Heart right ventricle (tissue), 16 donors: ENCODE results near the gene CST11. TPM values are rescaled to one million over a fixed set of nuclear protein-coding genes. Genes with fewer than 3 reads are reported as not detected.

Experiments used
- ATAC-seq, 8 donors: fragments of 200-7000 bp; cut with Tn5 transposase; one replicate each; pipeline ENCODE4 v1.9.1; 2020; ENCODE audit warnings: mild to moderate bottlenecking in 8 of 8, moderate library complexity in 8 of 8, moderate number of reproducible peaks in 1 of 8
- DNase-seq, 2 donors: peaks; one replicate each; pipeline ENCODE4 v3.0.0-alpha.2; 2020
- H3K27ac ChIP-seq, 10 donors: fragments of 200-600 bp; sonication (generic) in 2 of 10; one replicate each; pipeline versions ENCODE4 v1.5.0 to v1.8.0; 2020 to 2022; ENCODE audit warnings: mild to moderate bottlenecking in 3 of 10
- H3K27me3 ChIP-seq, 7 donors: fragments of 200-600 bp; one replicate each; pipeline ENCODE4 v1.8.0; 2021 to 2022; ENCODE audit warnings: mild to moderate bottlenecking in 2 of 7
- H3K36me3 ChIP-seq, 9 donors: fragments of 200-600 bp; sonication (generic) in 1 of 9; one replicate each; pipeline versions ENCODE4 v1.5.0 to v1.8.0; 2020 to 2022; ENCODE audit warnings: mild to moderate bottlenecking in 2 of 9
- H3K4me1 ChIP-seq, 9 donors: fragments of 200-600 bp; sonication (generic) in 1 of 9; one replicate each; pipeline versions ENCODE4 v1.5.0 to v1.8.0; 2020 to 2022; ENCODE audit warnings: mild to moderate bottlenecking in 4 of 9
- H3K4me3 ChIP-seq, 10 donors: fragments of 200-600 bp; sonication (generic) in 2 of 10; one replicate each; pipeline versions ENCODE4 v1.5.0 to v1.8.0; 2020 to 2022; ENCODE audit warnings: mild to moderate bottlenecking in 7 of 10, moderate library complexity in 2 of 10
- H3K9me3 ChIP-seq, 11 donors: fragments of 200-600 bp in 10 of 11; sonication (generic) in 2 of 11; one replicate each; pipeline versions ENCODE4 v1.5.0 to v1.8.0; 2013 to 2022; ENCODE audit warnings: mild to moderate bottlenecking in 2 of 11, control low read depth in 1 of 11, moderate library complexity in 1 of 11
- CTCF ChIP-seq, 9 donors: fragments of 200-600 bp; sonication (generic) in 2 of 9; IDR thresholded peaks; one replicate each; pipeline versions ENCODE4 v1.5.0 to v1.8.0; 2021 to 2022; ENCODE audit warnings: antibody characterized with exemption in 9 of 9, mild to moderate bottlenecking in 5 of 9, moderate library complexity in 1 of 9
- WGBS, 2 donors: extraction: QIAGEN DNeasy Blood & Tissue Kit; methylation state at CpG; one replicate each; pipeline ENCODE4 v1.1.7; 2013; ENCODE audit warnings: inconsistent platforms in 1 of 2; 5-methylcytosine and 5-hydroxymethylcytosine counted together
- intact Hi-C, 10 donors: fragments of 100-400 bp; cut with DNase I; formaldehyde crosslinking; loops; one replicate each; pipeline versions ENCODE4 v1.11.1 to v1.14.2; 2022
- polyA plus RNA-seq, 2 donors: library from polyadenylated mRNA; stranded (reverse); fragments of 200-250 nt; gene quantifications; one replicate each; pipeline ENCODE4 v1.2.3, GENCODE V29; 2013
- total RNA-seq, 10 donors: library from RNA; stranded (reverse); fragmentation: NEBNext Ultra II Directional in 3 of 10; extraction: Animal tissue kit (Norgen Biotek cat#: 25700) in 3 of 10; gene quantifications; one replicate each; pipeline versions ENCODE4 v1.2.1 to v1.2.4, GENCODE V29; 2021 to 2023
- donor health status: Arrhythmogenic right ventricular cardiomyopathy.
- donor health status: ischemic (EF 13 %, LVEDD 7.1; RV severe dilation, severe dysfunction).
- donor health status: healthy with polysubstance abuse.
- donor health status: DM: no; HTN: yes; CAD: no.
- donor health status: DM: no; HTN: no; CAD: no.
- donor health status: ischemic (EF 25% LVEDD 6.9; RV normal size, moderate dysfunction).
- donor health status: ischemic (EF 25% LVEDD 5.7; RV mildly dilated, moderate dysfunction).
- donor health status: healthy.
- donor health status: DM: yes; HTN: yes; CAD: no.
- donor health status: Ischemic cardiomyopathy.
- donor health status: ischemic (EF 35%, LVEDD 5.7; RV mildly dilated, moderate dysfunction).
- donor health status: nonischemic (EF 11% LVEDD 7.7; RV severe dilation, severe dysfunction).
- donor health status: DM: yes; HTN: yes; CAD: no.
- donor health status: PGD.
- donor health status: ischemic (EF 29% LVEDD 5.4; RV normal size, mild dysfunction).
- donor health status: nonischemic (EF 23%, LVEDD 6.1; RV moderate dilation, normal function).

Gene CST11
- total and polyA plus RNA-seq, 12 donors = not detected

DNA sequence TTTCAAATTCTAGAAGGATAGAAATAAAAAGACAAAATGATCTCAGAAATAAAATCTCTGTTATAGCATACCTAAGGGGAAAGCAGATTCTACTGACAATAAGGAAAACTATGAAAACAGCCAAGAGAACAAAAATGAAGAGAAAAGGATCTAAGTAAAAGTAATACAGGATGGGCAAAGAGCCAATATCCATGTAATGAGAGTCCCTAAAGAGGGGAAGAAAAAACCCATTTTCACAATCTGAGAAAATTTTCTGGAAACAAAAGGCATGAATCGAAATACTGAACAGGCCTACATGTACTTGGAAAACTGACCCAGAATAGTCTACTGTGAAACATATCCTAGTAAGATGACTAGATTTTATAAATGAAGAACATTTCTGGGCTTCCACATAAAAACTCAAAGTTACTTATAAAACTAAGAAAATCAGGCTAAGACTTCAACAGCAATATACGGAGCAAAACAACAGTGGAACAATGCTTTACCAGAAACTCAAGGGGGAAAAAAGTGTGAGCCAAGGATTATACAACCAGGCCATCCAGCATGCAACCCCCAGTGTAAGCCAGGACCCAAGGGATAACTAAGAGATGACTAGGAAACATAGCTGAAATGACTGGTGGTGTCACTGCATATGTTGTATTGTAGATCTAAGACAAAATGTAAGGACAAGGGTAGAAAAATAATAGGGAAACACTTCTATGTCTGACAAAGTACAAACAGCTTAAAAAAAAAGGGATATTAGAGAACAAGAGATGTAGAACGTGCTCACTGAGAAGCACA lies 41.6 kb downstream of the CST11 start:
- Histone ChIP-seq H3K27ac (peak overlapping the region in 3 of 10 donors; percentile 3 to 26 (median 24)), H3K4me1 (peaks cover 0 to 79% (median 44%) of the 10 kb centered on the region in 9 donors), H3K9me3 (peaks cover 0 to 3% (median 0%) of the 10 kb centered on the region in 11 donors), H3K27me3 (no peaks in the 10 kb centered on the region), H3K36me3 (no peaks in the 10 kb centered on the region), H3K4me3 (no peak overlapping the region)
- intact Hi-C loops = loop anchor here in 3 of 10 donors (10.0 kb wide), 2 partner anchors 46 to 1634 kb away; partner anchors contain the start of gene GZF1 (in 2 of the 3)
- no peak for ATAC-seq
- DNase-seq = no peak
- TF ChIP-seq CTCF (IDR thresholded peaks at IDR 0.05) = no peak
- WGBS, 2 donors = 68 to 70% methylated on average over 3 of the region's 3 CpGs

- intact Hi-C loops = loop anchor here in 4 of 10 donors (5.0 to 10.0 kb wide), 3 partner anchors 42 to 1635 kb away; partner anchors contain the start of gene GZF1 (in 2 of the 4)
- Histone ChIP-seq H3K27me3 (no peaks in the 10 kb centered on the region), H3K27ac (no peak overlapping the region), H3K4me3 (no peak overlapping the region), H3K4me1 (peaks cover 0 to 73% (median 42%) of the 10 kb centered on the region in 9 donors), H3K9me3 (peaks cover 0 to 3% (median 0%) of the 10 kb centered on the region in 11 donors), H3K36me3 (no peaks in the 10 kb centered on the region)
- ATAC-seq (no peak), DNase-seq (no peak)
- no peak for TF ChIP-seq CTCF (IDR thresholded peaks at IDR 0.05)
- 64 to 85% methylated on average over 3 of the region's 3 CpGs for WGBS, 2 donors
These were observed 42.9 kb downstream of the CST11 start for GRCh38 chr20:23409800-23410199.

DNA sequence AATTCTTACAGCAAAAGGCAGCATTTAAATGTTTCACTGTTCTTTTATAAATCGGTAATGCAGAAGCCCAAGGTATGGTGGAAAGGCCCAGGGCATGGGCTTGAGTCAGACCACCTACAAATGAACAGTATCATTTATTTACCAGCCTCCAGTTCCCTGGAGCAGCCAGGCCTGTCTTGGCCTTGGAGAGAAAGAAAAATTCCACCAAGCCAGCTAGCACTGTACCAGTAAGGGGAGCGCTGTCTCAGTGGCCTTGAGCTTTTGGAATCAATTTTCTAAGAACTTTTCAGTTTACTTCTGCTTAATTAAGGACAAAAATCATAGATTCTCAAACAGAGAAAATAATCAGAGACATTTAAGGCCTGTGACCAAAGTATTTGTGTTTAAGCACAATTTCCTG lies 43.7 kb downstream of the CST11 start:
- Histone ChIP-seq H3K4me3 (no peak overlapping the region), H3K27me3 (no peaks in the 10 kb centered on the region), H3K9me3 (peaks cover 0 to 3% (median 0%) of the 10 kb centered on the region in 11 donors), H3K27ac (no peak overlapping the region), H3K4me1 (peaks cover 0 to 71% (median 50%) of the 10 kb centered on the region in 9 donors), H3K36me3 (no peaks in the 10 kb centered on the region)
- TF ChIP-seq CTCF (IDR thresholded peaks at IDR 0.05) = no peak
- intact Hi-C loops = loop anchor here in 1 of 10 donors (5.0 kb wide), 1 partner anchor 42 kb away; no protein-coding TSS in a partner anchor
- DNase-seq = no peak
- 87 to 89% methylated on average over 2 of the region's 2 CpGs for WGBS, 2 donors
- peak in 3 of 8 donors; percentile 37 to 52 (median 51) for ATAC-seq

DNA sequence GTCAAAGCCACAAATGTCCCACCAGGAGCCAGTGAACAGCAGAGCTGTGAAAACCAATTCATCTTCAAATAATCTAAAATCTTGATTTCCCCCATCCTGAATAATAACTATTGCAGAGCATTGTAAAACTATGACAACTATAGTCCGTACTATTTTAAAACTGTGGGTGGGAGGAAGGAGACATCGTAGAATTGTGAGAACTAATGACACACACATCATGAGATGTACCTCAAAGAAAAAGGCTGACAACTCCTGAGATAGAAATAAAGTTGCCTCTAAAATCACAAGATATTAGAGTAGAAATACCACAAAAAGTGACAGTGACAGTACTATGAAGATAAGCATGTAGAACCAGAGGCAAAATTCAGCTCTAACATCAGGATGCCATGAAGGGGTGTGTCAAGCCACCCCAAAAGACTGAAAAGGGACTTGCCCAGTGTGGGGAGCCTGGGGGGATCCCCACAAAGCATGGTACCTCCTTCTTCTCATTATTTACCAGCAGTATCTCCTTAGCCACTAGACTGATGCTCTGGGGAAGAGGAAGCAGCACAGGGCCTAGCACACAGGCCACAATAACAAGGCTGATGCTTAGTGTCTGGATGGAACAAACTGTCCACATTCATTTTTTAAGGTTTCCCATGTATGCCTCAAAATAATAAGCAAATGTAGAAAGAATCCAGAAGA lies 44.8 kb downstream of the CST11 start:
- TF ChIP-seq CTCF (IDR thresholded peaks at IDR 0.05) = no peak
- no peaks in the 10 kb centered on the region for H3K9me3 ChIP-seq
- no peak overlapping the region for H3K27ac ChIP-seq
- intact Hi-C loops = loop anchor here in 1 of 10 donors (5.0 kb wide), 1 partner anchor 41 kb away; no protein-coding TSS in a partner anchor
- no peaks in the 10 kb centered on the region for H3K27me3 ChIP-seq
- no peak overlapping the region for H3K4me3 ChIP-seq
- ATAC-seq (no peak), DNase-seq (no peak)
- 77% methylated on average over 2 of the region's 2 CpGs for WGBS, 2 donors
- peaks cover 0 to 69% (median 56%) of the 10 kb centered on the region in 9 donors for H3K4me1 ChIP-seq
- H3K36me3 ChIP-seq = no peaks in the 10 kb centered on the region
